GM18502 (cell line): ENCODE data around the gene NUB1.
A peak's percentile ranks its signal among the peaks of the same experiment; 100 is the strongest.

Experiments
- ATAC-seq: cut with Tn5 transposase; IDR thresholded peaks from one replicate; pipeline ENCODE4 v1.9.1; 2021; ENCODE audit warnings: mild to moderate bottlenecking; ENCODE audit not compliant: unreplicated experiment, poor library complexity

NUB1 gene

DNA sequence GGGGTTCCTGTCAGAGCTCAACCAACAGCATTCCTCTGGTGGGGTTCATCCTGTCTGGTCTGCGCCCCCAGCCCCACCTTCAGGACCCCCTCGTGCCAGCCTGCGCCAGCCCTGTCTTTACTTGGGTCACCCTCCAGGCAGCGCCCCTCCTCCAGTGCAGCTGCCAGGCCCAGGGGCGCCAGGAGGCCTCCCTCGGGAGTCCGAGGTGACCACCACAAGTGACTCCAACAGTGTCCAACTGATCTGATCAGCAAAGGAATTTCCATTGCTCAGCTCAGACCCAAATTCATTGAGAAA lies 57.6 kb downstream of the NUB1 start:
- ATAC-seq: no peak

DNA sequence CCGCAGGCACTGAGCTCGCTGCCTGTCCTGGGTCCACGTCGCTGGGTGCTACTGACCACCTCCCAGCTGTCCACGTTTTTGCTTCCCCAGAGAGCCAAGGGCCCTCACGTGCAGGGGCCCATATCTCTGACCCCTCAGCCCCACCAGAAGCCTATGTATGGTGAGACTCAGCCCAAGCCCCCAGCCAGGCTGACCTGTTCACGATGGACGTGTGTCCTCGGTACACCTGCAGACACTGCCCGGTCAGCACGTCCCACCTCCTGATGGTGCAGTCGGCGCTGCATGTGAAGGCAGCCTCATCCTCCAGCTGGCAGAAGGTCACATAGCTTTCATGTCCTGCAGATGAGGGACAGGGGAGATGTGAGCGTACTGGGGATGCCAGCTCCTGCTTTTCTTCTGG lies 58.3 kb downstream of the NUB1 start:
- no peak for ATAC-seq

- peak; percentile 84 for ATAC-seq
Observed at GRCh38 chr7:151400626-151401315, 59.2 kb downstream of the NUB1 start.

- ATAC-seq: no peak
Observed at GRCh38 chr7:151402029-151402835, 60.6 kb downstream of the NUB1 start.

GRCh38 chr7:151403764-151404163 lies 62.2 kb downstream of the NUB1 start:
- ATAC-seq: no peak

- ATAC-seq: no peak
Observed at GRCh38 chr7:151404216-151405011, 62.8 kb downstream of the NUB1 start.

GRCh38 chr7:151405056-151405455 lies 63.4 kb downstream of the NUB1 start:
- ATAC-seq: no peak

DNA sequence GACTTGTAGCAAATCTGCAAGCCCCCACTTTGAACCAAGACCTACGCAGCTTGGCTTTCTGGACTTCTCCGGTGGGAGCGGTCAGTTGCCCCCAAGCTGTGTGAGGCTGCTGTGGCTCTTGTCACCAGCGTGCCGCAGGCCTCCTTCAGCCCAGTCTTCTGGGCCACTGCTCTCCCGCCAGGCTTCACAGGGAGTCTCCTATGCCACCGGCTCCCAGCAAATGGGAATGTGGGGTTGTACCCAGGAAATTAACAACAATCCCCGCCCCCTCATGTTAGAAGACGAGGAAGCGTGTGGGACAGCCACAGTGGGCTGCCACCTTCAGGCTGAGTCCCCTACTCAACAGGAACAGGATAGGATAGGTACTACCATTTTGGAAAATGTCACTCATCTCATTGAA lies 64.0 kb downstream of the NUB1 start:
- no peak for ATAC-seq

- no peak for ATAC-seq
Observed at GRCh38 chr7:151406051-151406875, 64.7 kb downstream of the NUB1 start.

- ATAC-seq: no peak
Observed at GRCh38 chr7:151406886-151407583, 65.4 kb downstream of the NUB1 start.

GRCh38 chr7:151408498-151408838 lies 66.9 kb downstream of the NUB1 start:
- no peak for ATAC-seq

GRCh38 chr7:151408839-151409666 lies 67.4 kb downstream of the NUB1 start:
- no peak for ATAC-seq

DNA sequence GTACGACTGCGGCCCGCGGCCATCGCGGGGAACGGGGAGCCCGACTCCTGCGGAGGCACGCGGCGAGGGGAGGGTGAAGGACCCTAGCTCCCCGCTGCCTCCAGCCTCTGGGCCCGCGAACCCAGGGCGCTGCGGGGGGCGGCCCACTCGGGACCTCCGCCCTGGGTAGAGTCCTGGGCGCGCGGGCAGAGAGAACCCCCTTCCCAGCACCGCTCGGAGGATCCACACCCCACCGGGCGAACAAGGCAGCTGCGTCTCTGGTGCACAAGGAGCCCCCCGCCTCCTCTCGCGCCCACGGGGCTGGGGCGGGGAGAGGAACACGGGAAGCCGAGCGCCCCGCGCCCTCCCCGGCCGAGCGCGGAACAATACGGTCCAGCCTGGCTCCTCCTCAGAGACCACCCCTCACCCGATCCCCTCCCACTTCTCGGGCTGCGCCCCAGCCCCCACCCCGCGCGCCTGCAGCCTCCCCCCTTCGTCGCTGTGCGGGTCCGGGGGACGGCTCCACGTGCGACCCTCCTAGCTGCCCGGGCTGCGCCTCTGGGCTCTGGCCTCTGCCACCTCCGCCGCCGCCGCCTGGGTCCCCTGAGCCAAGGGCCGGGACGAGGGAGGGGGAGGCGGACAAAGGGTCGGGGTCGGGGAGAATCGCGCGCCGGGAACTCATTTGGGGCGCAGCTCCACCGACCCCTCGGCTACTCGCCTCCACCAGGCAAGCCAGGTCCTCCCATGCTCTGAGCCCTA lies 68.2 kb downstream of the NUB1 start, which contains the start of gene WDR86:
WDR86 (minus strand) TSS at position 372 of the 738 bp plus-strand sequence. CDS start 449 bp downstream, outside the sequence.
- no peak for ATAC-seq

- ATAC-seq: no peak
Observed at GRCh38 chr7:151410405-151411390, 69.1 kb downstream of the NUB1 start.

- ATAC-seq: no peak
Observed at GRCh38 chr7:151411551-151411950, 69.9 kb downstream of the NUB1 start.

- ATAC-seq: no peak
Observed at GRCh38 chr7:151412318-151412717, 70.7 kb downstream of the NUB1 start.

DNA sequence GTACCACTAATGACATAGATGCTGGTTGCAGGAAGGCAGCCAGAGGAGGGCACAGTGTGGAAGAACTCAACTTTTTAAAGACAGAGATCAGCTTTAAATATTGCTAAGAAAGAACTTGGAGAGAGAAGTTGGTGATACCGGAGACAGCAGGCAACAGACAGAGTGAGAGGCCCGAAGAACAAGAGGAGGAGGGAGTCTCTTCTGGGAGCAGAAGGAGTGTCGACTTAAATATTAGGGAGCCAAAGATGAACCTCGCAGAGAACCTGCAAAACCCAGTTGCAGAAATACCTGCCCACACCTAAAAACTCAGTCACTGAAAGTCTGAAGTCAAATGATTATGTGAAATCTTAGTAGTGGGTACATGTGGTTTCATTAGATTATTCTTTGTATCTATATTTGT lies 71.6 kb downstream of the NUB1 start:
- no peak for ATAC-seq
